HL-60 (cell line): ENCODE data around the gene DOCK2.

Experiments used
- DNase-seq, 2 experiments: peaks; one replicate each; pipeline ENCODE4 v3.0.0-alpha.2; 2010 to 2020; ENCODE audit warnings: low read depth in 1 of 2, low spot score in 1 of 2
- H3K27ac ChIP-seq: fragments of 250-450 bp; sonication (Bioruptor Pico); replicated peaks from 2 replicates; pipeline ENCODE4 v1.5.1; 2020; ENCODE audit warnings: mild to moderate bottlenecking, moderate library complexity
- H3K27me3 ChIP-seq: fragments of 250-450 bp; sonication (Bioruptor Pico); 2 replicates; pipeline ENCODE4 v1.5.1; 2021; ENCODE audit warnings: mild to moderate bottlenecking, moderate library complexity; ENCODE audit not compliant: insufficient read depth, poor library complexity, severe bottlenecking
- H3K4me3 ChIP-seq: replicated peaks from 2 replicates; pipeline ENCODE4 v1.5.1; 2011; ENCODE audit warnings: mild to moderate bottlenecking, control low read depth, low read length; ENCODE audit not compliant: insufficient read depth
- GABPA ChIP-seq: IDR thresholded peaks from 2 replicates; pipeline ENCODE4 v1.6.1; 2012; ENCODE audit warnings: low read depth
- POLR2AphosphoS5 ChIP-seq: IDR thresholded peaks from 2 replicates; pipeline ENCODE4 v1.6.1; 2012; ENCODE audit warnings: low read depth
- SPI1 ChIP-seq: IDR thresholded peaks from 2 replicates; pipeline ENCODE4 v1.6.1; 2012; ENCODE audit warnings: low read depth, mild to moderate bottlenecking, borderline replicate concordance
- TF ChIP-seq, protein P1 (sequence below): IDR thresholded peaks from 2 replicates; pipeline ENCODE4 v1.6.1; 2012; ENCODE audit warnings: low read depth; ENCODE audit not compliant: insufficient replicate concordance
- TF ChIP-seq, protein P2 (sequence below): IDR thresholded peaks from one replicate; pipeline ENCODE4 v1.5.1; 2011; ENCODE audit warnings: low read length, control low read depth, inconsistent platforms; ENCODE audit not compliant: insufficient read depth

Gene DOCK2

DNA sequence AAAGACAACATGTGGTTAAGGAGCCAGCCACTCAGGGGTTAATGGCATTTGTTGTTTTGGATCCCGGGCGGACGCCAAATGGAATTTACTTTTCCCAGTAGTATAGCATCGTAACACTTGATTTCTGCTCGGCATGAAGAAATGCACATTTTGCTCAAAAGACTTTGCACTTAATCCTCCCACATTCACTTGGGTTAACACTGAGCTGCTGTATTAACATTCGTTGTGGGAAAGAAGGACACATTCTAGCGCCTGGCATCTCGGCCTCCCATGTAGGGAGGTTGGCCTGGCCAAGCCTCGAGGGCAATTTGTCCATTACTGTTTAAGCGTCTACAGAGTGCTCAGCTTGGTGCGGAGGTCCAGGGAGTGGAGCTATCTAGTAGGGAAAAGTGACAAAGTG, 375.5 kb downstream of the DOCK2 start:
- no peak overlapping the region for H3K27ac ChIP-seq
- no peak overlapping the region for H3K4me3 ChIP-seq
- TF ChIP-seq, protein P1, sequence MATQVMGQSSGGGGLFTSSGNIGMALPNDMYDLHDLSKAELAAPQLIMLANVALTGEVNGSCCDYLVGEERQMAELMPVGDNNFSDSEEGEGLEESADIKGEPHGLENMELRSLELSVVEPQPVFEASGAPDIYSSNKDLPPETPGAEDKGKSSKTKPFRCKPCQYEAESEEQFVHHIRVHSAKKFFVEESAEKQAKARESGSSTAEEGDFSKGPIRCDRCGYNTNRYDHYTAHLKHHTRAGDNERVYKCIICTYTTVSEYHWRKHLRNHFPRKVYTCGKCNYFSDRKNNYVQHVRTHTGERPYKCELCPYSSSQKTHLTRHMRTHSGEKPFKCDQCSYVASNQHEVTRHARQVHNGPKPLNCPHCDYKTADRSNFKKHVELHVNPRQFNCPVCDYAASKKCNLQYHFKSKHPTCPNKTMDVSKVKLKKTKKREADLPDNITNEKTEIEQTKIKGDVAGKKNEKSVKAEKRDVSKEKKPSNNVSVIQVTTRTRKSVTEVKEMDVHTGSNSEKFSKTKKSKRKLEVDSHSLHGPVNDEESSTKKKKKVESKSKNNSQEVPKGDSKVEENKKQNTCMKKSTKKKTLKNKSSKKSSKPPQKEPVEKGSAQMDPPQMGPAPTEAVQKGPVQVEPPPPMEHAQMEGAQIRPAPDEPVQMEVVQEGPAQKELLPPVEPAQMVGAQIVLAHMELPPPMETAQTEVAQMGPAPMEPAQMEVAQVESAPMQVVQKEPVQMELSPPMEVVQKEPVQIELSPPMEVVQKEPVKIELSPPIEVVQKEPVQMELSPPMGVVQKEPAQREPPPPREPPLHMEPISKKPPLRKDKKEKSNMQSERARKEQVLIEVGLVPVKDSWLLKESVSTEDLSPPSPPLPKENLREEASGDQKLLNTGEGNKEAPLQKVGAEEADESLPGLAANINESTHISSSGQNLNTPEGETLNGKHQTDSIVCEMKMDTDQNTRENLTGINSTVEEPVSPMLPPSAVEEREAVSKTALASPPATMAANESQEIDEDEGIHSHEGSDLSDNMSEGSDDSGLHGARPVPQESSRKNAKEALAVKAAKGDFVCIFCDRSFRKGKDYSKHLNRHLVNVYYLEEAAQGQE, result no peak
- TF ChIP-seq, protein P2, sequence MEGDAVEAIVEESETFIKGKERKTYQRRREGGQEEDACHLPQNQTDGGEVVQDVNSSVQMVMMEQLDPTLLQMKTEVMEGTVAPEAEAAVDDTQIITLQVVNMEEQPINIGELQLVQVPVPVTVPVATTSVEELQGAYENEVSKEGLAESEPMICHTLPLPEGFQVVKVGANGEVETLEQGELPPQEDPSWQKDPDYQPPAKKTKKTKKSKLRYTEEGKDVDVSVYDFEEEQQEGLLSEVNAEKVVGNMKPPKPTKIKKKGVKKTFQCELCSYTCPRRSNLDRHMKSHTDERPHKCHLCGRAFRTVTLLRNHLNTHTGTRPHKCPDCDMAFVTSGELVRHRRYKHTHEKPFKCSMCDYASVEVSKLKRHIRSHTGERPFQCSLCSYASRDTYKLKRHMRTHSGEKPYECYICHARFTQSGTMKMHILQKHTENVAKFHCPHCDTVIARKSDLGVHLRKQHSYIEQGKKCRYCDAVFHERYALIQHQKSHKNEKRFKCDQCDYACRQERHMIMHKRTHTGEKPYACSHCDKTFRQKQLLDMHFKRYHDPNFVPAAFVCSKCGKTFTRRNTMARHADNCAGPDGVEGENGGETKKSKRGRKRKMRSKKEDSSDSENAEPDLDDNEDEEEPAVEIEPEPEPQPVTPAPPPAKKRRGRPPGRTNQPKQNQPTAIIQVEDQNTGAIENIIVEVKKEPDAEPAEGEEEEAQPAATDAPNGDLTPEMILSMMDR, result no peak
- TF ChIP-seq GABPA (no peak), POLR2AphosphoS5 (no peak), SPI1 (no peak)
- no peaks in the 10 kb centered on the region for H3K27me3 ChIP-seq
- no peak for DNase-seq

DNA sequence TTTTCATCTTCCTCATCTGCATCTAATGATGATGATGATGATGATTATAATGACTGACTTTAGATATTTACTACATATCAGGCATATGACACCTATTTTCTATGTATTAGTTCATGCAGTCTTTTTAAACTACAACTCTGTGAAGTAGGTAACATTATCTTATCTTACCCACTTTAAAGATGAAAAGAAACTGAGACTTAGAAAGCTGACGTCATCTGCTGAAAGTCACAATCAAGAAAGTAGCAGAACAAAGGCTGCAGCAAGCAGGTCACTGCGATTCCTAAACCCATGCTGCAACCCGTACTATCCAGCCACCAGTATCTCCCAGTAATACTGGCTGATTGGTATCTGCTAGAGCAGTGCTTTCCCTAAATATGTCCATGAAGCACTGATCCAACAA, 383.3 kb downstream of the DOCK2 start:
- Histone ChIP-seq H3K27me3 (no peaks in the 10 kb centered on the region), H3K4me3 (no peak overlapping the region), H3K27ac (no peak overlapping the region)
- DNase-seq, result no peak
- TF ChIP-seq, protein P1, result no peak
- no peak for TF ChIP-seq GABPA
- TF ChIP-seq SPI1, result no peak
- TF ChIP-seq POLR2AphosphoS5, result no peak
- TF ChIP-seq, protein P2, result no peak

DNA sequence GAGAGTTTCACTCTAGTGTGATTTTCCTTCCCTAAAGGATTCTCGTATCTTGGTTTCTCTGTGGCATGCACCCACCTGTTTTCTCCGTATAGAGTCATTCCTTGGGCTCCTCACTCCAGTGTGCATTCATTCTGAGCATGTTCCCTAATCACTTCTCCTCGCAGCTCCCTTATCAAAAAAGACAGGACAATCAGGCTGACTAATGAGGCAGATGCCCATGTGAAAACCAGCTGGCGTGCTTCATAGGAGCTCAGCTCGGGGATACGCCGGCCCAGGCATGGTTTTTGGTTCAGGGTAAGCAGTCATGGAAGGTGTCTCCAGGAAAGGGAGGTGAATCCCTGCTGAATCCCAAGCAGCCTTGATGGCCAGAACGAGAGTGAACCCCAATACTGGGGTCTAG, 384.4 kb downstream of the DOCK2 start:
- Histone ChIP-seq H3K27me3 (no peaks in the 10 kb centered on the region), H3K4me3 (no peak overlapping the region), H3K27ac (no peak overlapping the region)
- TF ChIP-seq POLR2AphosphoS5 (no peak), SPI1 (no peak), GABPA (no peak)
- TF ChIP-seq, protein P2, result no peak
- TF ChIP-seq, protein P1, result no peak
- no peak for DNase-seq
